ENCODE results near the gene SF3B5. TPM values are rescaled to one million over a fixed set of nuclear protein-coding genes. Genes with fewer than 3 reads are reported as not detected.

Gene SF3B5
- total RNA-seq, 2 experiments from 2014 or later: 113 to 124 TPM

GRCh38 chr6:144062786-144063185 is 32.6 kb downstream of the SF3B5 start:
- H3K27ac ChIP-seq (ENCODE audit: low read depth in 1 of 2, low read length in 2 of 2): peak overlapping the region in 1 of 2 donors; percentile 90
- TF ChIP-seq CTCF (IDR thresholded peaks at IDR 0.05): no peak
- no peak for ATAC-seq (ENCODE audit: poor library complexity)
- peak in 3 of 14 experiments; percentile 16 to 25 (median 16) for DNase-seq
- Mint-ChIP-seq H3K27ac (peak overlapping the region; percentile 95), H3K36me3 (ENCODE audit: low read depth) (no peaks in the 10 kb centered on the region), H3K4me3 (peak overlapping the region; percentile 95), H3K27me3 (no peaks in the 10 kb centered on the region), H3K9me3 (no peaks in the 10 kb centered on the region), H3K4me1 (ENCODE audit: low read depth) (peaks cover 31% of the 10 kb centered on the region)
- peak overlapping the region; percentile 73 for H3K4me3 ChIP-seq (ENCODE audit: low read length)
- H3K27me3 ChIP-seq (ENCODE audit: control insufficient read depth in 1 of 2, insufficient read depth in 2 of 2, low read length in 2 of 2): no peaks in the 10 kb centered on the region
- no peaks in the 10 kb centered on the region for H3K36me3 ChIP-seq (ENCODE audit: insufficient read depth, low read length)
- POLR2A ChIA-PET: interaction anchor here (1.0 to 3.7 kb wide), 5 partner anchors 8 to 526 kb away, joined by 3 to 80 read pairs (median 4); partner anchors contain the start of gene SF3B5
- intact Hi-C loops (cut with DNase I, micrococcal nuclease): loop anchor here in 1 of 2 experiments (5.0 to 10.0 kb wide), 2 partner anchors 220 to 1918 kb away; partner anchors contain the start of genes LTV1, NMBR and VTA1
- CTCF ChIA-PET: interaction anchor here (1.3 kb wide), 1 partner anchor 9 kb away, joined by 4 read pairs; no protein-coding TSS in a partner anchor
- peaks cover 20% of the 10 kb centered on the region for H3K4me1 ChIP-seq (ENCODE audit: insufficient read depth, low read length)
- H3K9me3 ChIP-seq (ENCODE audit: control insufficient read depth in 1 of 2, insufficient read depth in 1 of 2, low read length in 2 of 2): peaks cover 0 to 4% of the 10 kb centered on the region in 2 experiments

- POLR2A ChIA-PET: no interaction called here
- Mint-ChIP-seq H3K27me3 (no peaks in the 10 kb centered on the region), H3K9me3 (no peaks in the 10 kb centered on the region), H3K27ac (no peak overlapping the region), H3K4me1 (ENCODE audit: low read depth) (peaks cover 37% of the 10 kb centered on the region), H3K4me3 (no peak overlapping the region), H3K36me3 (ENCODE audit: low read depth) (no peaks in the 10 kb centered on the region)
- Histone ChIP-seq H3K27ac (ENCODE audit: low read depth in 1 of 2, low read length in 2 of 2) (no peak overlapping the region), H3K4me3 (ENCODE audit: low read length) (no peak overlapping the region), H3K36me3 (ENCODE audit: insufficient read depth, low read length) (no peaks in the 10 kb centered on the region), H3K27me3 (ENCODE audit: control insufficient read depth in 1 of 2, insufficient read depth in 2 of 2, low read length in 2 of 2) (no peaks in the 10 kb centered on the region), H3K4me1 (ENCODE audit: insufficient read depth, low read length) (peaks cover 30% of the 10 kb centered on the region), H3K9me3 (ENCODE audit: control insufficient read depth in 1 of 2, insufficient read depth in 1 of 2, low read length in 2 of 2) (peaks cover 0 to 4% of the 10 kb centered on the region in 2 experiments)
- intact Hi-C loops (cut with DNase I, micrococcal nuclease): no loop called here
- DNase-seq (no peak), ATAC-seq (ENCODE audit: poor library complexity) (no peak)
- no peak for TF ChIP-seq CTCF (IDR thresholded peaks at IDR 0.05)
- CTCF ChIA-PET: no interaction called here
Measured at GRCh38 chr6:144059139-144059538, 36.2 kb downstream of the SF3B5 start.

- no peak for TF ChIP-seq CTCF (IDR thresholded peaks at IDR 0.05)
- intact Hi-C loops (cut with DNase I, micrococcal nuclease): no loop called here
- Histone ChIP-seq H3K27ac (ENCODE audit: low read depth in 1 of 2, low read length in 2 of 2) (peak overlapping the region; percentile 40 to 54), H3K27me3 (ENCODE audit: control insufficient read depth in 1 of 2, insufficient read depth in 2 of 2, low read length in 2 of 2) (no peaks in the 10 kb centered on the region), H3K36me3 (ENCODE audit: insufficient read depth, low read length) (no peaks in the 10 kb centered on the region), H3K4me3 (ENCODE audit: low read length) (peak overlapping the region; percentile 37), H3K9me3 (ENCODE audit: control insufficient read depth in 1 of 2, insufficient read depth in 1 of 2, low read length in 2 of 2) (peaks cover 0 to 4% of the 10 kb centered on the region in 2 experiments), H3K4me1 (ENCODE audit: insufficient read depth, low read length) (peaks cover 21% of the 10 kb centered on the region)
- Mint-ChIP-seq H3K27ac (peak overlapping the region; percentile 87), H3K36me3 (ENCODE audit: low read depth) (no peaks in the 10 kb centered on the region), H3K27me3 (no peaks in the 10 kb centered on the region), H3K4me1 (ENCODE audit: low read depth) (peaks cover 29% of the 10 kb centered on the region), H3K9me3 (no peaks in the 10 kb centered on the region), H3K4me3 (peak overlapping the region; percentile 87)
- ATAC-seq (ENCODE audit: poor library complexity) (peak; percentile 98), DNase-seq (peak in 12 of 14 experiments; percentile 11 to 86 (median 38))
- CTCF ChIA-PET: interaction anchor here (0.8 to 2.8 kb wide), 3 partner anchors 9 to 74 kb away, joined by 4 to 13 read pairs (median 4); no protein-coding TSS in a partner anchor
- POLR2A ChIA-PET: interaction anchor here (0.8 to 4.1 kb wide), 9 partner anchors 9 to 605 kb away, joined by 3 to 80 read pairs (median 5); partner anchors contain the start of genes ADAT2, LTV1, PEX3 and SF3B5
Measured at GRCh38 chr6:144055121-144055931, 40.0 kb downstream of the SF3B5 start.
